GM23338 (cell line): Measurements from ENCODE around the gene MYO1C. TPM values are rescaled to one million over a fixed set of nuclear protein-coding genes. Genes with fewer than 3 reads are reported as not detected.

Source experiments
- ATAC-seq: fragments of 200-7000 bp; cut with Tn5 transposase; 3 replicates; pipeline ENCODE4 v1.9.1; 2020
- DNase-seq: peaks from one replicate; pipeline ENCODE4 v3.0.0-alpha.2; 2015; ENCODE audit warnings: low spot score
- H2AFZ ChIP-seq: fragments of 200-600 bp; sonication (generic); 2 replicates; pipeline ENCODE4 v1.8.0; 2016; ENCODE audit warnings: antibody characterized with exemption, mild to moderate bottlenecking, moderate library complexity
- H3F3A ChIP-seq: fragments of 200-600 bp; sonication (generic); replicated peaks from 2 replicates; pipeline ENCODE4 v1.8.0; 2017; ENCODE audit warnings: antibody characterized with exemption, mixed run types, low read depth
- H3K27ac ChIP-seq: fragments of 200-600 bp; sonication (generic); 2 replicates; pipeline ENCODE4 v1.6.1; 2016; ENCODE audit warnings: low read depth
- H3K27me3 ChIP-seq: fragments of 200-600 bp; sonication (generic); 2 replicates; pipeline ENCODE4 v1.8.0; 2016; ENCODE audit warnings: mild to moderate bottlenecking, mixed run types, moderate library complexity; ENCODE audit not compliant: insufficient read depth
- H3K36me3 ChIP-seq: fragments of 200-600 bp; sonication (generic); 2 replicates; pipeline ENCODE4 v1.8.0; 2016; ENCODE audit warnings: mild to moderate bottlenecking; ENCODE audit not compliant: insufficient read depth
- H3K4me1 ChIP-seq: fragments of 200-600 bp; sonication (generic); 2 replicates; pipeline ENCODE4 v1.8.0; 2016; ENCODE audit warnings: mild to moderate bottlenecking, moderate library complexity; ENCODE audit not compliant: insufficient read depth
- H3K4me2 ChIP-seq: fragments of 200-600 bp; sonication (generic); 2 replicates; pipeline ENCODE4 v1.7.1; 2017; ENCODE audit warnings: mixed run types
- H3K4me3 ChIP-seq: fragments of 200-600 bp; sonication (generic); 2 replicates; pipeline ENCODE4 v1.6.1; 2016; ENCODE audit warnings: mixed run types
- H3K79me2 ChIP-seq: fragments of 200-600 bp; sonication (generic); replicated peaks from 2 replicates; pipeline ENCODE4 v1.8.0; 2017; ENCODE audit warnings: mild to moderate bottlenecking; ENCODE audit not compliant: insufficient read depth
- H3K9me2 ChIP-seq: fragments of 200-600 bp; sonication (generic); 2 replicates; pipeline ENCODE4 v1.8.0; 2017; ENCODE audit not compliant: insufficient read depth
- H4K20me1 ChIP-seq: fragments of 200-600 bp; sonication (generic); replicated peaks from 2 replicates; pipeline ENCODE4 v1.8.0; 2017; ENCODE audit warnings: mild to moderate bottlenecking; ENCODE audit not compliant: insufficient read depth
- H3K27ac Mint-ChIP-seq: 2 replicates; pipeline ENCODE4 v1.8.0; 2020; ENCODE audit warnings: inconsistent platforms, mild to moderate bottlenecking, moderate library complexity, mixed read lengths
- H3K27me3 Mint-ChIP-seq: 3 replicates; pipeline ENCODE4 v1.8.0; 2022; ENCODE audit warnings: low read depth, mild to moderate bottlenecking, moderate library complexity, mixed read lengths, inconsistent platforms; ENCODE audit not compliant: insufficient read depth, poor library complexity
- H3K36me3 Mint-ChIP-seq: 3 replicates; pipeline ENCODE4 v1.8.0; 2021; ENCODE audit warnings: low read depth, mild to moderate bottlenecking, inconsistent platforms, moderate library complexity, mixed read lengths
- H3K4me1 Mint-ChIP-seq: 3 replicates; pipeline ENCODE4 v1.8.0; 2020; ENCODE audit warnings: mild to moderate bottlenecking, inconsistent platforms, mixed read lengths
- H3K4me3 Mint-ChIP-seq: 3 replicates; pipeline ENCODE4 v1.8.0; 2021; ENCODE audit warnings: moderate library complexity, mild to moderate bottlenecking, inconsistent platforms, mixed read lengths
- H3K9me3 Mint-ChIP-seq: 3 replicates; pipeline ENCODE4 v1.8.0; 2020; ENCODE audit warnings: moderate library complexity, mild to moderate bottlenecking, inconsistent platforms, mixed read lengths
- CREB1 ChIP-seq: fragments of 250-450 bp; sonication (Bioruptor Pico); IDR thresholded peaks from 2 replicates; pipeline ENCODE4 v1.5.0; 2020; ENCODE audit warnings: low read depth, mild to moderate bottlenecking, moderate library complexity
- EZH2 ChIP-seq: fragments of 200-600 bp; sonication (generic); IDR thresholded peaks from one replicate; pipeline ENCODE4 v1.8.0; 2017; ENCODE audit warnings: antibody characterized with exemption, mild to moderate bottlenecking, low read depth; ENCODE audit not compliant: unreplicated experiment
- EZH2phosphoT487 ChIP-seq: fragments of 200-600 bp; sonication (generic); IDR thresholded peaks from one replicate; pipeline ENCODE4 v1.8.1; 2018; ENCODE audit warnings: antibody characterized with exemption; ENCODE audit not compliant: unreplicated experiment
- JUNB ChIP-seq: IDR thresholded peaks from one replicate; pipeline ENCODE4 v1.6.1; 2016; ENCODE audit warnings: antibody characterized with exemption; ENCODE audit not compliant: unreplicated experiment
- NANOG ChIP-seq: IDR thresholded peaks from 2 replicates; pipeline ENCODE4 v1.6.1; 2016; ENCODE audit warnings: antibody characterized with exemption, borderline replicate concordance
- POLR2AphosphoS5 ChIP-seq: IDR thresholded peaks from 2 replicates; pipeline ENCODE4 v1.6.1; 2016; ENCODE audit warnings: antibody characterized with exemption, low read depth
- REST ChIP-seq: IDR thresholded peaks from one replicate; pipeline ENCODE4 v1.6.1; 2018; ENCODE audit warnings: antibody characterized with exemption; ENCODE audit not compliant: unreplicated experiment
- STAT1 ChIP-seq: IDR thresholded peaks from one replicate; pipeline ENCODE4 v1.6.1; 2016; ENCODE audit warnings: antibody characterized with exemption; ENCODE audit not compliant: unreplicated experiment
- ZNF331 ChIP-seq: fragments of 250-450 bp; sonication (Bioruptor Pico); IDR thresholded peaks from 2 replicates; pipeline ENCODE4 v1.5.0; 2020; ENCODE audit warnings: low read depth, mild to moderate bottlenecking, moderate library complexity
- ZNF462 ChIP-seq: fragments of 250-450 bp; sonication (Bioruptor Pico); IDR thresholded peaks from 2 replicates; pipeline ENCODE4 v1.5.0; 2020; ENCODE audit warnings: mild to moderate bottlenecking, moderate library complexity
- polyA plus RNA-seq: library from polyadenylated mRNA; unstranded; fragments of >200 nt; fragmentation: Nextera tagmentation; extraction: Ambion mirVana; gene quantifications from 2 replicates; pipeline ENCODE4 v1.2.1, GENCODE V29; 2016
- total RNA-seq: library from RNA; depleted of rRNA; stranded (reverse); fragments of >200 nt; shearing (Covaris generic); gene quantifications from 2 replicates; pipeline ENCODE4 v1.2.3, GENCODE V29; 2014
- TF ChIP-seq, protein P1 (sequence below): IDR thresholded peaks from 2 replicates; pipeline ENCODE4 v1.6.1; 2016; ENCODE audit warnings: antibody characterized with exemption
- TF ChIP-seq, protein P2 (sequence below), 2 experiments: fragments of 200-600 bp in 1 of 2; sonication (generic) in 1 of 2; conservative IDR thresholded peaks; 2 replicates each; pipeline versions ENCODE4 v1.5.1 to v1.6.1; 2016 to 2017; ENCODE audit warnings: antibody characterized with exemption in 2 of 2, low read depth in 2 of 2, mild to moderate bottlenecking in 2 of 2, moderate library complexity in 1 of 2

Gene MYO1C
- total and polyA plus RNA-seq, 2 experiments from 2014 or later = 13.9 to 35.2 TPM

- Histone ChIP-seq H2AFZ (no peak overlapping the region), H3K4me1 (no peaks in the 10 kb centered on the region; the same call in 1 of the 2 replicates), H3F3A (peaks cover 10% of the 10 kb centered on the region; the same call in 1 of the 2 replicates), H3K27me3 (no peaks in the 10 kb centered on the region), H3K79me2 (peaks cover 9% of the 10 kb centered on the region), H3K9me2 (no peaks in the 10 kb centered on the region), H3K27ac (no peak overlapping the region), H3K36me3 (peaks cover 6% of the 10 kb centered on the region), H3K4me2 (no peak overlapping the region), H3K4me3 (no peak overlapping the region), H4K20me1 (peaks cover 26% of the 10 kb centered on the region; the same call in 1 of the 2 replicates)
- Mint-ChIP-seq H3K4me1 (no peaks in the 10 kb centered on the region; the same call in 2 of the 3 replicates), H3K36me3 (peaks cover 8% of the 10 kb centered on the region), H3K27ac (no peak overlapping the region), H3K4me3 (no peak overlapping the region), H3K27me3 (peaks cover 6% of the 10 kb centered on the region), H3K9me3 (no peaks in the 10 kb centered on the region; the same call in 2 of the 3 replicates)
- DNase-seq = no peak
- ATAC-seq = no peak
- TF ChIP-seq, protein P1, sequence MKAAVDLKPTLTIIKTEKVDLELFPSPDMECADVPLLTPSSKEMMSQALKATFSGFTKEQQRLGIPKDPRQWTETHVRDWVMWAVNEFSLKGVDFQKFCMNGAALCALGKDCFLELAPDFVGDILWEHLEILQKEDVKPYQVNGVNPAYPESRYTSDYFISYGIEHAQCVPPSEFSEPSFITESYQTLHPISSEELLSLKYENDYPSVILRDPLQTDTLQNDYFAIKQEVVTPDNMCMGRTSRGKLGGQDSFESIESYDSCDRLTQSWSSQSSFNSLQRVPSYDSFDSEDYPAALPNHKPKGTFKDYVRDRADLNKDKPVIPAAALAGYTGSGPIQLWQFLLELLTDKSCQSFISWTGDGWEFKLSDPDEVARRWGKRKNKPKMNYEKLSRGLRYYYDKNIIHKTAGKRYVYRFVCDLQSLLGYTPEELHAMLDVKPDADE = no peak
- TF ChIP-seq NANOG (no peak), POLR2AphosphoS5 (no peak), EZH2phosphoT487 (no peak), EZH2 (no peak), ZNF462 (CRISPR knock-in tag) (no peak), STAT1 (no peak), JUNB (no peak), ZNF331 (CRISPR knock-in tag) (no peak), REST (no peak), CREB1 (no peak)
- TF ChIP-seq, protein P2, sequence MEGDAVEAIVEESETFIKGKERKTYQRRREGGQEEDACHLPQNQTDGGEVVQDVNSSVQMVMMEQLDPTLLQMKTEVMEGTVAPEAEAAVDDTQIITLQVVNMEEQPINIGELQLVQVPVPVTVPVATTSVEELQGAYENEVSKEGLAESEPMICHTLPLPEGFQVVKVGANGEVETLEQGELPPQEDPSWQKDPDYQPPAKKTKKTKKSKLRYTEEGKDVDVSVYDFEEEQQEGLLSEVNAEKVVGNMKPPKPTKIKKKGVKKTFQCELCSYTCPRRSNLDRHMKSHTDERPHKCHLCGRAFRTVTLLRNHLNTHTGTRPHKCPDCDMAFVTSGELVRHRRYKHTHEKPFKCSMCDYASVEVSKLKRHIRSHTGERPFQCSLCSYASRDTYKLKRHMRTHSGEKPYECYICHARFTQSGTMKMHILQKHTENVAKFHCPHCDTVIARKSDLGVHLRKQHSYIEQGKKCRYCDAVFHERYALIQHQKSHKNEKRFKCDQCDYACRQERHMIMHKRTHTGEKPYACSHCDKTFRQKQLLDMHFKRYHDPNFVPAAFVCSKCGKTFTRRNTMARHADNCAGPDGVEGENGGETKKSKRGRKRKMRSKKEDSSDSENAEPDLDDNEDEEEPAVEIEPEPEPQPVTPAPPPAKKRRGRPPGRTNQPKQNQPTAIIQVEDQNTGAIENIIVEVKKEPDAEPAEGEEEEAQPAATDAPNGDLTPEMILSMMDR (conservative IDR thresholded peaks at IDR 0.05; ENCODE audit: low read depth in 2 of 2) = no peak
These were observed 76.1 kb downstream of the MYO1C start for GRCh38 chr17:1416414-1416813.
